Astrocyte of the cerebellum (primary cell): ENCODE data around the gene ABCF1.
A peak's percentile ranks its signal among the peaks of the same experiment; 100 is the strongest.

Experiments used
- DNase-seq: peaks from one replicate; pipeline ENCODE4 v3.0.0-alpha.2; 2011; ENCODE audit warnings: low read depth
- H3K4me3 ChIP-seq: 2 replicates; pipeline ENCODE4 v1.5.1; 2011; ENCODE audit warnings: mild to moderate bottlenecking, low read depth, low read length, moderate library complexity
- in situ Hi-C: cut with HindIII; loops from 2 replicates; pipeline ENCODE4 v1.10.0; 2017; ENCODE audit warnings: low sequenced_read_pairs
- TF ChIP-seq, protein P1 (sequence below): IDR thresholded peaks from 2 replicates; pipeline ENCODE4 v1.5.1; 2012; ENCODE audit warnings: low read length, low read depth, moderate library complexity, mild to moderate bottlenecking; ENCODE audit errors: missing control alignments

ABCF1 gene

DNA sequence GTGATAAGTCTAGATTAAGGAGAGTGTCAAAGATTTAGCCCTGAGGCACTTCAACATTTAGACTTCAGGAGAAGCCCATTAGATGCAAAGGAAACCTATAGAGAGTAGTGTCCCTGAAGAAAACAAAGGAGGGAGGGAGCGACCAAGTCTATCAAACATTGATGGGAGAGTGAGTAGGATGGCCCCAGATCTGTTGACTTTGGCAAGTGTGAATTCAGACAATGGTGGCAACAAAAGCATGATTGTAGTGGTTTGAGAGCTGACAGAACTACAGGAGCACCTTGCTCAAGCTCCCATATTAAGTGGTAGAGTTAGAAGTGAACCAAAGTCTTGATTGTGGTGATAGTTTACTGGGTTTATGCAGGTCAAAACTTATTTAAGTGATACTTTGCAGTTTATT, 979 bp upstream of the ABCF1 start:
- peak overlapping the region; percentile 63 for H3K4me3 ChIP-seq

DNA sequence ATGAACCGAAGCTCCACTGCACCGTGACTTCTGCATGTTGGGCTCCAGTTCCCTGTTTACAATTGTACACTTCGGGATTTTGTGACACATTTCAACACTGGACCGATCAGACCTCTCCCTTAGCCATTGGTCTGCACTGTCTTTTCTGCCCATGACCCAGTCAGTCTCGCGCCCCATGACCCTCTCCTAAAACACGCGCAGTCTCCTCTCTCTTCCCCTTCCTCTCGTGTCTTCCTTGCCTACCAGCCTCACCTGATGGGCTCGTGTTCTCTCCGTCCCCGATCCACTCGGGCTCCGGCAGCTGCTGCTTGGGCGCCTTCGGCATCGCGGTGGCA, 535 bp upstream of the ABCF1 start:
- in situ Hi-C loops, result no loop called here
- TF ChIP-seq, protein P1, sequence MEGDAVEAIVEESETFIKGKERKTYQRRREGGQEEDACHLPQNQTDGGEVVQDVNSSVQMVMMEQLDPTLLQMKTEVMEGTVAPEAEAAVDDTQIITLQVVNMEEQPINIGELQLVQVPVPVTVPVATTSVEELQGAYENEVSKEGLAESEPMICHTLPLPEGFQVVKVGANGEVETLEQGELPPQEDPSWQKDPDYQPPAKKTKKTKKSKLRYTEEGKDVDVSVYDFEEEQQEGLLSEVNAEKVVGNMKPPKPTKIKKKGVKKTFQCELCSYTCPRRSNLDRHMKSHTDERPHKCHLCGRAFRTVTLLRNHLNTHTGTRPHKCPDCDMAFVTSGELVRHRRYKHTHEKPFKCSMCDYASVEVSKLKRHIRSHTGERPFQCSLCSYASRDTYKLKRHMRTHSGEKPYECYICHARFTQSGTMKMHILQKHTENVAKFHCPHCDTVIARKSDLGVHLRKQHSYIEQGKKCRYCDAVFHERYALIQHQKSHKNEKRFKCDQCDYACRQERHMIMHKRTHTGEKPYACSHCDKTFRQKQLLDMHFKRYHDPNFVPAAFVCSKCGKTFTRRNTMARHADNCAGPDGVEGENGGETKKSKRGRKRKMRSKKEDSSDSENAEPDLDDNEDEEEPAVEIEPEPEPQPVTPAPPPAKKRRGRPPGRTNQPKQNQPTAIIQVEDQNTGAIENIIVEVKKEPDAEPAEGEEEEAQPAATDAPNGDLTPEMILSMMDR, result no peak
- peak overlapping the region; percentile 63 for H3K4me3 ChIP-seq
- DNase-seq, result no peak

More for the DNA sequence above, 979 bp upstream of the ABCF1 start:
- TF ChIP-seq, protein P1, result no peak
- no peak for DNase-seq
- in situ Hi-C loops, result no loop called here

DNA sequence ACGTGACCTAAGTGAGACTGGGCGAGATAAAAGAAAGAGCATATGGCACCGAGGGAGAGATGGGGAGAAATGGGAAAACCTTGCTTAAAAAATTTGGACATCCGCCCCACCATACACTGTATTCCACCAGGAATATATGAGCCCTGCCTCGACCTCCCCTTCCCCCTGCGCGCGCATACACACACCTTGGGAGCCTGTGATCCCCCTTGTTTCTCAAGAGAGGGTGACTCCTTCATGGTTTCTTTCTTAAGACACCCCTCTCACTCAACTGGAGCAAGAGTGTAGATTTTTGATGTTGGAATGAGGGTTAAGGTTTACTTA, 480 bp downstream of the ABCF1 start:
- DNase-seq, result no peak
- H3K4me3 ChIP-seq, result peak overlapping the region; percentile 63
- in situ Hi-C loops, result no loop called here
- TF ChIP-seq, protein P1, result no peak

DNA sequence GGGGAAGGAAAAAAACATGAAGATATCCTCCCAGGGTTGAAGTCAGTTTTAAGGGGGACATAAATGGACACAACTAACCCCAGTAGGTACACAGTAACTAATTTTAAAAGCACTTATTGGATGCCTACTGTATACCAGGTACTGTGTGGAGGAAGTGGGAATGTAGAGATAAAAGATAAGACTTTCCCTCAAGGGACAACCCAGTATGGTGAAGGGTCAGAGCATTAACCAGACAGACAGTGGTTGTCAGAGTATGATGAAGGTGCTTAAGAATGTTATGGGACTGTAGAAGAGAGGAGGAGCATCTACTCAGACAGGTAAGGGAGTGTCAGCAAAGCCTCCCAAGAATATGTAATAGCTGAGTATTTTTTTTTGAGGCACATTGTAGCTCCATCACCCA, 906 bp downstream of the ABCF1 start:
- TF ChIP-seq, protein P1, result no peak
- in situ Hi-C loops, result no loop called here
- H3K4me3 ChIP-seq, result peak overlapping the region; percentile 63
- no peak for DNase-seq

DNA sequence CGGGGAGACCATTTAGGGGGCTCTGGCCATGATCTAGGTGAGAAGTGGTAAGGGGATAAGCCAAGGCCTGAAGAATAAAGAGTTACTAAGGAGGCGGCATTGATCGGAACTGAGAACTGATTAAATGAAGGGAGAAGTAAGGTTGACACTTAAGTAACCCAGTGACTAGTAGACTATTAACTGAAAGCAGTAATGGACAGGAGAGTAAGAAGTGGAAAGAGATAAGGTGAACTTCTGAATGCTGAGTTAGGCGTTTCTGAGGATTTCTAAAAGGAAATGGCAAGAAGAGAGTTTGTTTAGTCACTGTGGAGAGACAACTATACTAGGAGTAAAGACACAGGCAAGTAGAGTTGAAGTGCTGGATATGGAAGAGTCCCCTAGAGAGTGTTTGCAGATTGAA, 1.9 kb downstream of the ABCF1 start:
- H3K4me3 ChIP-seq, result no peak overlapping the region
- TF ChIP-seq, protein P1, result no peak
- no peak for DNase-seq
- in situ Hi-C loops, result no loop called here

DNA sequence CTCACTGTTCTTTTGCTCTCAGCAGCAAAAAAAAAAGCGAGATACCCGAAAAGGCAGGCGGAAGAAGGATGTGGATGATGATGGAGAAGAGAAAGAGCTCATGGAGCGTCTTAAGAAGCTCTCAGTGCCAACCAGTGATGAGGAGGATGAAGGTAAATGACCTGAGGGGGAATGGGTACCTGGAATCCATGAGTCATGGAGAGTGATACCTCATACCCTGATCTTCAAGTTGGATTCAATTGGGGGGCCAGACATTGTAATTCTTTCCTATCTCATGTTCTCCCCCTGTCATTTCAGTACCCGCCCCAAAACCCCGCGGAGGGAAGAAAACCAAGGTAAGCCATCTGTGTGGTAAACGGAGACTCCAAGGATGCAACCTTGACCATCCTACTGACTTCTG, 6.8 kb downstream of the ABCF1 start:
- TF ChIP-seq, protein P1, result no peak
- in situ Hi-C loops, result no loop called here

DNA sequence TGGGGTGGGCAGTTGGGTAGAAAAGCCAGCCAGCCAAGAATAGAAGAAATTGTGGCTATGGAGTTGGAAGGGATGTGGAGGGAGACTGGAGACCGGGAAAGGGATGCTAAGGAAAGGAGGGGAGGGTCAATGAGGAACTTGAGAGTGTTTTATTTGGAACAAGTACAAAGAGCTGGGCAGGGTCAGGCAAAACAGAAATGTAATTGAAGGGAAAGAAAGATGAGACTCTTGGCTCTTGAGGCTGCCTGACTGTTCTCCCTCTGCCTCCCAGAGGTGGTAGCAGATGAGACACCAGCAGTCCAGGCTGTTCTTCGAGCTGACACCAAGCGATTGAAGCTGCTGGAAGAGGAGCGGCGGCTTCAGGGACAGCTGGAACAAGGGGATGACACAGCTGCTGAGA, 12.7 kb downstream of the ABCF1 start:
- TF ChIP-seq, protein P1, result no peak
- no peak overlapping the region for H3K4me3 ChIP-seq
- in situ Hi-C loops, result no loop called here
- DNase-seq, result no peak

More for the DNA sequence above, 6.8 kb downstream of the ABCF1 start:
- no peak for DNase-seq
- no peak overlapping the region for H3K4me3 ChIP-seq
